ENCODE results near the gene PACS2. TPM values are rescaled to one million over a fixed set of nuclear protein-coding genes. Genes with fewer than 3 reads are reported as not detected.
A peak's percentile ranks its signal among the peaks of the same experiment; 100 is the strongest.
"Not testable (repeated sequence)": the region's sequence is repeated elsewhere in the genome, so short reads cannot be mapped to it uniquely, and the experiment has no call there.

Gene PACS2
- total RNA-seq, 4 donors from 2014 or later = 59.8 to 97.4 (median 71.2) TPM

DNA sequence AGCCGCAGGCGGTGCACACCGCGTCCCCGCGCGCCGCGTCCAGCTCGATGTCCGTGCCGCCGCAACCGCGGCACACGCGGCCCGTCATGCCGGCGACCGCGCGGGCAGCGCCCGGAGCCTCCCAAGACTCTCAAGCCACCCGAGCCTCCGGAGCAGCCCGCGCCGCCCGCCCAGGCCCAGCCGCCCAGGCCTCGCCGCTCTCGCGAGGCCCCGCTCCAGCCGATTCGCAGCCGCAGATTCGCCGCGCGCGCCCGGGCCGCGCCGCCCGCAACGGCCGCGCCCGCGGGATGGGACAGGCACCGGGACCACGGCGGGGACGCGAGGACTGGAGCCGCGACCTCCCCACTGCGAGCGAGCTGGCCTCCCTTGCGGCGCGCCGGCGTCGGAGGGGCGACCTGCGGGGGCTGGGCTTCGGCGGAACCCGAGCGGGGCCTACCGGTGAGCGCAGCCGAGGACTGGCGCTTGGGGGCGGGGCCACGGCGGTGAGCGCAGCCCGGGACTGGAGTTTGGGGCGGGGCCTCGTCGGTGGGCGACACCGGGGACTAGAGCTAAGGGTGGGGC is 13.9 kb upstream of the PACS2 start, which contains the start of gene BRF1:
TSS of gene BRF1 (minus strand) at position 460 of the 561 bp plus-strand sequence. CDS start at position 88, 372 bp downstream.
- Histone ChIP-seq H3K27ac (replicated peaks in 1 of 4) (peak within 1 kb of the TSS; percentile 93 to 98 (median 95)), H3K4me1 (peaks cover 18 to 32% (median 28%) of the 10 kb centered on the region in 4 donors), H3K27me3 (no peaks in the 10 kb centered on the region), H3K4me3 (peak within 1 kb of the TSS; percentile 64 to 85 (median 82)), H3K9me3 (no peaks in the 10 kb centered on the region), H3K36me3 (no peaks in the 10 kb centered on the region)
- intact Hi-C loops (cut with DNase I) = no loop called here
- no CpG with 5 or more reads among the region's 90 CpGs for WGBS
- TF ChIP-seq, protein P1, sequence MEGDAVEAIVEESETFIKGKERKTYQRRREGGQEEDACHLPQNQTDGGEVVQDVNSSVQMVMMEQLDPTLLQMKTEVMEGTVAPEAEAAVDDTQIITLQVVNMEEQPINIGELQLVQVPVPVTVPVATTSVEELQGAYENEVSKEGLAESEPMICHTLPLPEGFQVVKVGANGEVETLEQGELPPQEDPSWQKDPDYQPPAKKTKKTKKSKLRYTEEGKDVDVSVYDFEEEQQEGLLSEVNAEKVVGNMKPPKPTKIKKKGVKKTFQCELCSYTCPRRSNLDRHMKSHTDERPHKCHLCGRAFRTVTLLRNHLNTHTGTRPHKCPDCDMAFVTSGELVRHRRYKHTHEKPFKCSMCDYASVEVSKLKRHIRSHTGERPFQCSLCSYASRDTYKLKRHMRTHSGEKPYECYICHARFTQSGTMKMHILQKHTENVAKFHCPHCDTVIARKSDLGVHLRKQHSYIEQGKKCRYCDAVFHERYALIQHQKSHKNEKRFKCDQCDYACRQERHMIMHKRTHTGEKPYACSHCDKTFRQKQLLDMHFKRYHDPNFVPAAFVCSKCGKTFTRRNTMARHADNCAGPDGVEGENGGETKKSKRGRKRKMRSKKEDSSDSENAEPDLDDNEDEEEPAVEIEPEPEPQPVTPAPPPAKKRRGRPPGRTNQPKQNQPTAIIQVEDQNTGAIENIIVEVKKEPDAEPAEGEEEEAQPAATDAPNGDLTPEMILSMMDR (IDR thresholded peaks at IDR 0.05) = no peak
- TF ChIP-seq POLR2AphosphoS5 (IDR thresholded peaks at IDR 0.05) (peak in 1 of 2 donors; percentile 73), POLR2A (IDR thresholded peaks at IDR 0.05; ENCODE audit: low read depth) (no peak), EP300 (IDR thresholded peaks at IDR 0.05) (no peak)
- peak; percentile 98 for DNase-seq (ENCODE audit: extremely low spot score)

DNA sequence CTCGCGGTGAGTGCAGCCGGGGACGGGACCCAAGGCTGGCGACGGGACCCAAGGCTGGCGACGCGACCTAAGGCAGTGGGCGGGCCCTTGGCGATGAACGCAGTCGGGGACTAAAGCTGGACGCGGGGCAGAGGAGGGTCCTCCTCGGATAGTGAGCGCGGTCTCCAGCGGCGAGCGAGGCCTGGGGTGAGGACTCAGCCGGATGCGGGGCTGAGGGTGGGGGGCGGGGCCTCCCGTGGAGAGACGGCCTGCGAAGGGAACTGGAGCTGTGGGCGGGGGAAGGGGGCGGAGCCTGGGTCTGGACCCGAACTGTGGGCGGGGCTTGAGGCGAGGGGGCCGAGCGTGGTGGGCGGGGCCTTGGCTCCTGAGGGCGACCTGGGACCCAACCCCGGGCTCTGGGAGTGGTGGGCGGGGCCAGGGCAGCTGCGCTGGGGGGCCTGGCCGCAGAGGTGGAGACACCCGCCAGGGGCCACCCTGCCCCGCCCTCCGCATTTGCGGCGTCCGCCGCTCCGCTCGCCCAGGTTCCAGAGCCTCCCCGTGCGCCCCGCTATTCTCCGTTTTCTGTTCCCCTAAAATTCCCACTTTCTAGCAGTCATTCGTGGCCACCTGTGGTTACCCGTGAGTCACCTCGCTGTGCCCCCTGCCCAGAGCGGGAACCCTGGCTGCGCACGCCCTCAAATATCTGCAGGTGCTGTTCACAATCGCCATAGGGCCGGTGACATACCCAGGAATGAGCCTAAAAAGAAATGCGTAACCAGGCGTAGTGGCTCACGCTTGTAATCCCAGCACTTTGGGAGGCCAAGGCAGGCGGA is 13.2 kb upstream of the PACS2 start:
- TF ChIP-seq EP300 (IDR thresholded peaks at IDR 0.05) = no peak
- TF ChIP-seq POLR2AphosphoS5 (IDR thresholded peaks at IDR 0.05) = peak in 1 of 2 donors; percentile 81
- TF ChIP-seq, protein P1 (IDR thresholded peaks at IDR 0.05) = no peak
- TF ChIP-seq POLR2A (IDR thresholded peaks at IDR 0.05; ENCODE audit: low read depth) = no peak
- Histone ChIP-seq H3K36me3 (no peaks in the 10 kb centered on the region), H3K4me1 (peaks cover 18 to 32% (median 28%) of the 10 kb centered on the region in 4 donors), H3K27me3 (no peaks in the 10 kb centered on the region), H3K27ac (replicated peaks in 1 of 4) (peak overlapping the region; percentile 93 to 98 (median 95)), H3K9me3 (no peaks in the 10 kb centered on the region), H3K4me3 (peak overlapping the region; percentile 64 to 85 (median 82))
- WGBS = 14% methylated on average over 25 of the region's 65 CpGs
- intact Hi-C loops (cut with DNase I) = no loop called here
- DNase-seq (ENCODE audit: extremely low spot score) = peak; percentile 99

DNA sequence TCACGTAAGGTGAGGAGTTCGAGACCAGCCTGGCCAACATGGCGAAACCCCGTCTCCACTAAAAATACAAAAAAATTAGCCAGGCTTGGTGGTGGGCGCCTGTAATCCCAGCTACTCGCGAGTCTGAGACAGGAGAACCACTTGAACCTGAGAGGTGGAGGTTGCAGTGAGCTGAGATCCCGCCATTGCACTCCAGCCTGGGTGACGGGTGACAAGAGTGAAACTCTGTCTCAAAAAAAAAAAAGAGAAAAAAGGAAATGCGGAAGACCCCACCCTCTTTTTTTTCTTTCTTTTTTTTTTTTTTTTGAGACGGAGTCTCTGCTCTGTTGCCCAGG is 12.7 kb upstream of the PACS2 start:
- DNase-seq (ENCODE audit: extremely low spot score); H3K27me3 ChIP-seq; intact Hi-C loops (cut with DNase I); H3K9me3 ChIP-seq; H3K36me3 ChIP-seq: not testable (repeated sequence)
- H3K27ac ChIP-seq (replicated peaks in 1 of 4) = peak overlapping the region; percentile 93 to 98 (median 95)
- peaks cover 18 to 32% (median 28%) of the 10 kb centered on the region in 4 donors for H3K4me1 ChIP-seq
- 80% methylated on average over 11 of the region's 11 CpGs for WGBS
- H3K4me3 ChIP-seq = peak overlapping the region; percentile 64 to 85 (median 82)

DNA sequence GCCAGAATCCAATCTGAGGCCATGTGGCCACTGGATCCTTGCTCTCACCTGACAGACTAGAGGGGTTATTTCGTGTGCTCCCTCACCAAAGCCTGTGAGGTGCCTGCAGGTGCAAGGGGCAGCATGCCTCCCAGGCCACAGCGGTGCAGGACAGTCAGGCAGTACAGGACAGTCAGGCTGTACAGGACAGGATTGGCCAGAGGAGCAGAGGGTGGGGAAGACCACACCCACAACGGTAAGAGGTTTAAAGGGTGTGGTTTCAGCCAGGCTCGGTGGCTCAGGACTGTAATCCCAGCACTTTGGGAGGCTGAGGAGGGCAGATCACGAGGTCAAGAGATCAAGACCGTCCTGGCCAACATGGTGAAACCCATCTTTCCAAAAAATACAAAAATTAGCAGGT is 10.6 kb upstream of the PACS2 start:
- TF ChIP-seq POLR2AphosphoS5 (IDR thresholded peaks at IDR 0.05) (no peak), EP300 (IDR thresholded peaks at IDR 0.05) (no peak), POLR2A (IDR thresholded peaks at IDR 0.05; ENCODE audit: low read depth) (no peak)
- TF ChIP-seq, protein P1 (IDR thresholded peaks at IDR 0.05) = no peak
- no peaks in the 10 kb centered on the region for H3K9me3 ChIP-seq
- H3K36me3 ChIP-seq = no peaks in the 10 kb centered on the region
- no peaks in the 10 kb centered on the region for H3K27me3 ChIP-seq
- 73% methylated on average over 6 of the region's 6 CpGs for WGBS
- intact Hi-C loops (cut with DNase I) = no loop called here
- DNase-seq (ENCODE audit: extremely low spot score) = no peak
- peaks cover 15 to 21% (median 20%) of the 10 kb centered on the region in 4 donors for H3K4me1 ChIP-seq
- no peak overlapping the region for H3K27ac ChIP-seq (replicated peaks in 1 of 4)
- no peak overlapping the region for H3K4me3 ChIP-seq

DNA sequence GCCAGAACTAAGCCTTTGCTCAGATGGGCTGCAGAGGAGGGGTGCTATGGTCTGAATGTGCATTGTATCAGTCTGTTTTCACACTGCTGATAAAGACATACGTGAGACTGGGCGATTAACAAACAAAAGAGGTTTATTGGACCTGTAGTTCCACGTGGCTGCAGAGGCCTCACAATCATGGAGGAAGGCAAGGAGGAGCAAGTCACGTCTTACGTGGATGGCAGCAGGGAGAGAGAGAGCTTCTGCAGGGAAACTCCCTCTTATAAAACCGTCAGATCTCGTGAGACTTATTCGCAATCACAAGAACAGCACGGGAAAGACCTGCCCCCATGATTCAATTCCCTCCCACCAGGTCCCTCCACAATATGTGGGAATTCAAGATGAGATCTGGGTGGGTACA is 10.0 kb upstream of the PACS2 start:
- intact Hi-C loops (cut with DNase I) = no loop called here
- WGBS = 77% methylated on average over 9 of the region's 9 CpGs
- Histone ChIP-seq H3K27me3 (no peaks in the 10 kb centered on the region), H3K4me1 (peaks cover 9 to 15% (median 14%) of the 10 kb centered on the region in 4 donors), H3K4me3 (no peak overlapping the region), H3K36me3 (no peaks in the 10 kb centered on the region), H3K9me3 (no peaks in the 10 kb centered on the region), H3K27ac (replicated peaks in 1 of 4) (no peak overlapping the region)
- no peak for DNase-seq (ENCODE audit: extremely low spot score)
- TF ChIP-seq, protein P1 (IDR thresholded peaks at IDR 0.05) = no peak
- TF ChIP-seq POLR2AphosphoS5 (IDR thresholded peaks at IDR 0.05) (no peak), EP300 (IDR thresholded peaks at IDR 0.05) (no peak), POLR2A (IDR thresholded peaks at IDR 0.05; ENCODE audit: low read depth) (no peak)

Data from esophagus muscularis mucosa (tissue), 4 donors.